ACC112 (cell line): ENCODE measurements around the gene NEK6.

Experiments used
- H2AFZ ChIP-seq: fragments of 200-600 bp; sonication (generic); one replicate; pipeline ENCODE4 v1.6.0; 2017; ENCODE audit warnings: antibody characterized with exemption, low read length; ENCODE audit not compliant: unreplicated experiment
- H3K27ac ChIP-seq: fragments of 200-600 bp; sonication (generic); 2 replicates; pipeline ENCODE4 v1.5.1; 2014; ENCODE audit warnings: low read depth, mild to moderate bottlenecking, antibody characterized with exemption, low read length, moderate library complexity
- H3K27me3 ChIP-seq: fragments of 200-600 bp; sonication (generic); 2 replicates; pipeline ENCODE4 v1.6.1; 2014; ENCODE audit warnings: mild to moderate bottlenecking, antibody characterized with exemption, low read length, moderate library complexity, mixed read lengths; ENCODE audit not compliant: insufficient read depth
- H3K36me3 ChIP-seq: fragments of 200-600 bp; sonication (generic); 2 replicates; pipeline ENCODE4 v1.6.1; 2016; ENCODE audit warnings: mild to moderate bottlenecking, antibody characterized with exemption, low read length, moderate library complexity, mixed read lengths; ENCODE audit not compliant: insufficient read depth
- H3K4me1 ChIP-seq: fragments of 200-600 bp; sonication (generic); one replicate; pipeline ENCODE4 v1.6.1; 2016; ENCODE audit warnings: low read length, mixed read lengths; ENCODE audit not compliant: insufficient read depth, unreplicated experiment, control insufficient read depth
- H3K4me3 ChIP-seq: fragments of 200-600 bp; sonication (generic); 2 replicates; pipeline ENCODE4 v1.5.1; 2014; ENCODE audit warnings: mild to moderate bottlenecking, low read depth, low read length
- H3K79me2 ChIP-seq: fragments of 200-600 bp; sonication (generic); one replicate; pipeline ENCODE4 v1.6.0; 2016; ENCODE audit warnings: low read length; ENCODE audit not compliant: control insufficient read depth, unreplicated experiment, insufficient read depth

Gene NEK6

GRCh38 chr9:124279531-124280175 lies 21.9 kb downstream of the NEK6 start:
- Histone ChIP-seq H3K27ac (peak overlapping the region; percentile 88), H3K79me2 (peaks cover 95% of the 10 kb centered on the region), H3K4me3 (no peak overlapping the region), H3K4me1 (peaks cover 60% of the 10 kb centered on the region), H3K36me3 (no peaks in the 10 kb centered on the region; the same call in 1 of the 2 replicates), H2AFZ (no peak overlapping the region), H3K27me3 (no peaks in the 10 kb centered on the region)

GRCh38 chr9:124280176-124280691 lies 22.5 kb downstream of the NEK6 start:
- H3K4me3 ChIP-seq, result no peak overlapping the region
- H3K27me3 ChIP-seq, result no peaks in the 10 kb centered on the region
- H3K27ac ChIP-seq, result peak overlapping the region; percentile 88
- no peak overlapping the region for H2AFZ ChIP-seq
- H3K79me2 ChIP-seq, result peaks cover 95% of the 10 kb centered on the region
- H3K36me3 ChIP-seq, result peaks cover 6% of the 10 kb centered on the region; the same call in 1 of the 2 replicates
- peaks cover 65% of the 10 kb centered on the region for H3K4me1 ChIP-seq

- H3K79me2 ChIP-seq, result peaks cover 85% of the 10 kb centered on the region
- H3K27me3 ChIP-seq, result no peaks in the 10 kb centered on the region
- H3K4me3 ChIP-seq, result peak overlapping the region; percentile 33; the same call in 1 of the 2 replicates
- H2AFZ ChIP-seq, result no peak overlapping the region
- H3K36me3 ChIP-seq, result peaks cover 10% of the 10 kb centered on the region; the same call in 1 of the 2 replicates
- H3K4me1 ChIP-seq, result peaks cover 74% of the 10 kb centered on the region
- H3K27ac ChIP-seq, result peak overlapping the region; percentile 97
Measured at GRCh38 chr9:124281931-124282371, 24.2 kb downstream of the NEK6 start.

GRCh38 chr9:124282442-124283227 lies 24.9 kb downstream of the NEK6 start:
- Histone ChIP-seq H3K79me2 (peaks cover 85% of the 10 kb centered on the region), H3K27ac (peak overlapping the region; percentile 97), H3K4me3 (peak overlapping the region; percentile 33), H3K4me1 (peaks cover 81% of the 10 kb centered on the region), H3K36me3 (peaks cover 10% of the 10 kb centered on the region; the same call in 1 of the 2 replicates), H2AFZ (no peak overlapping the region), H3K27me3 (no peaks in the 10 kb centered on the region)

- H3K79me2 ChIP-seq, result peaks cover 85% of the 10 kb centered on the region
- peaks cover 87% of the 10 kb centered on the region for H3K4me1 ChIP-seq
- peak overlapping the region; percentile 97 for H3K27ac ChIP-seq
Measured at GRCh38 chr9:124283228-124283814, 25.6 kb downstream of the NEK6 start.

GRCh38 chr9:124284237-124284831 lies 26.6 kb downstream of the NEK6 start:
- Histone ChIP-seq H2AFZ (no peak overlapping the region), H3K27me3 (no peaks in the 10 kb centered on the region), H3K36me3 (peaks cover 13% of the 10 kb centered on the region; the same call in 1 of the 2 replicates), H3K4me1 (peaks cover 80% of the 10 kb centered on the region), H3K79me2 (peaks cover 88% of the 10 kb centered on the region), H3K4me3 (no peak overlapping the region), H3K27ac (peak overlapping the region; percentile 97)

More at GRCh38 chr9:124283228-124283814, 25.6 kb downstream of the NEK6 start:
- Histone ChIP-seq H2AFZ (no peak overlapping the region), H3K4me3 (no peak overlapping the region), H3K27me3 (no peaks in the 10 kb centered on the region), H3K36me3 (peaks cover 13% of the 10 kb centered on the region; the same call in 1 of the 2 replicates)

- Histone ChIP-seq H3K4me1 (peaks cover 78% of the 10 kb centered on the region), H3K79me2 (peaks cover 88% of the 10 kb centered on the region), H3K4me3 (peak overlapping the region; percentile 53; the same call in 1 of the 2 replicates), H3K27me3 (no peaks in the 10 kb centered on the region), H3K36me3 (peaks cover 13% of the 10 kb centered on the region; the same call in 1 of the 2 replicates), H3K27ac (peak overlapping the region; percentile 97), H2AFZ (no peak overlapping the region)
Measured at GRCh38 chr9:124284940-124285441, 27.2 kb downstream of the NEK6 start.

GRCh38 chr9:124285490-124285889 lies 27.7 kb downstream of the NEK6 start:
- peaks cover 88% of the 10 kb centered on the region for H3K79me2 ChIP-seq
- H2AFZ ChIP-seq, result no peak overlapping the region
- no peaks in the 10 kb centered on the region for H3K27me3 ChIP-seq
- H3K27ac ChIP-seq, result peak overlapping the region; percentile 97
- peak overlapping the region; percentile 53 for H3K4me3 ChIP-seq
- peaks cover 78% of the 10 kb centered on the region for H3K4me1 ChIP-seq
- peaks cover 13% of the 10 kb centered on the region; the same call in 1 of the 2 replicates for H3K36me3 ChIP-seq

- Histone ChIP-seq H3K27me3 (no peaks in the 10 kb centered on the region), H3K27ac (peak overlapping the region; percentile 97), H3K36me3 (peaks cover 13% of the 10 kb centered on the region; the same call in 1 of the 2 replicates), H2AFZ (no peak overlapping the region), H3K79me2 (peaks cover 88% of the 10 kb centered on the region), H3K4me1 (peaks cover 78% of the 10 kb centered on the region), H3K4me3 (peak overlapping the region; percentile 53)
Measured at GRCh38 chr9:124285903-124286291, 28.1 kb downstream of the NEK6 start.
